ENCODE data around the gene PTPRO.
A peak's percentile ranks its signal among the peaks of the same experiment; 100 is the strongest.

The PTPRO gene

GRCh38 chr12:15574353-15574752 is 252.0 kb downstream of the PTPRO start:
- DNase-seq = no peak

DNA sequence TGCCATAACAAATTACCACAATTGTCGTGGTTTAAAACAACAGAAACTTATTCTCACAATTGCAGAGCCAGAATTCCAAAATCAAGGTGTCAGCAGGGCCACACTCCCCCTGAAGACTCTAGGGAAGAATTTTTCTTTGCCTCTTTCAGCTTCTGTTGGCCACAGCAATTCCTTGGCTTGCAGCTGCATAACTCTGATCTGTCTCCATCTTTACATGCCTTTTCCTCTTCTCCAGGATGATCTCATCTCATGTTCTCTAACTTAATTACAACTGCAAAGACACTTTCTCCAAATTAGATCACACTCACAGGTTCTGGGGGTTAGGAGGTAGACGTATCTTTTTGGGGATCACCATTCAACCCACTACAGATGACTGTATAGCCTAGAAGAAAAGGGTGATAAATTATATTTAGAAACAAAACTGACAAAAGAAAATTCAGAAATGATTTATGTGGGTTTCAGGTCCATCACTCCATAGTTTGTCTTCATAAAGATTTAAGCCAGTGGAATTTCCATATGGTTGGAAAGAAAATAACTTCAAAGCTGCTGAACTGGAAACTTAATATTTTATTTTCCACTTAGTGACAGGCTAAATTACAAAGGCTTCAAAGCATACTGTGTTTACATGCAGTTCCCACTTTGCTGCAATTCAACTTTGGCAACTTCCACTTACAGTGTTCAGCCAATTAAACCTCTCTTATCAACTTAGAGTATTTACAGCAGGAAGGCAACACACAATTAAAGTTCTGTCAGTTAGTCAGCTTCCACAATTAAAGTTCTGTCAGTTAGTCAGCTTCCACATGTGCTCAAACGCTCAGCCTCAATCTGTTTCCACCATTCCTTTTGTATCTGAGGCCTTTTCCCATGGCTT is 253.6 kb downstream of the PTPRO start:
- no peak for DNase-seq

DNA sequence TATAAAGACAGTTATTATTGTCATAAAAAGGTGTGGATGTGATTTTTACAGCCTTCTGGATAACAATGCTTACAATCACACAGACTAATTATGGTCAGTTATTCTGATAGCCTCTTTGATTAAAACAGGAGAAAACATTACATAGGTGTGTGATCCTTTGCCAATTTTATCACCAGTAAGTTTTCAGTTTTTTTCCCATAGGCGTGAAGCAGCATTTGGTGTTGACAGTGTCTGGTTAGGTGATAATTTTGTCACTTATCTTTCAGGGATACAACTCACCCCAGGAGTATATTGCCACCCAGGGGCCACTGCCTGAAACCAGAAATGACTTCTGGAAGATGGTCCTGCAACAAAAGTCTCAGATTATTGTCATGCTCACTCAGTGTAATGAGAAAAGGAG is 258.1 kb downstream of the PTPRO start:
- DNase-seq = no peak

- DNase-seq = no peak
Measured at GRCh38 chr12:15581006-15581405, 258.7 kb downstream of the PTPRO start.

- no peak for DNase-seq
Measured at GRCh38 chr12:15583804-15584203, 261.5 kb downstream of the PTPRO start.

GRCh38 chr12:15584366-15585041 is 262.2 kb downstream of the PTPRO start:
- DNase-seq = peak; percentile 35

DNA sequence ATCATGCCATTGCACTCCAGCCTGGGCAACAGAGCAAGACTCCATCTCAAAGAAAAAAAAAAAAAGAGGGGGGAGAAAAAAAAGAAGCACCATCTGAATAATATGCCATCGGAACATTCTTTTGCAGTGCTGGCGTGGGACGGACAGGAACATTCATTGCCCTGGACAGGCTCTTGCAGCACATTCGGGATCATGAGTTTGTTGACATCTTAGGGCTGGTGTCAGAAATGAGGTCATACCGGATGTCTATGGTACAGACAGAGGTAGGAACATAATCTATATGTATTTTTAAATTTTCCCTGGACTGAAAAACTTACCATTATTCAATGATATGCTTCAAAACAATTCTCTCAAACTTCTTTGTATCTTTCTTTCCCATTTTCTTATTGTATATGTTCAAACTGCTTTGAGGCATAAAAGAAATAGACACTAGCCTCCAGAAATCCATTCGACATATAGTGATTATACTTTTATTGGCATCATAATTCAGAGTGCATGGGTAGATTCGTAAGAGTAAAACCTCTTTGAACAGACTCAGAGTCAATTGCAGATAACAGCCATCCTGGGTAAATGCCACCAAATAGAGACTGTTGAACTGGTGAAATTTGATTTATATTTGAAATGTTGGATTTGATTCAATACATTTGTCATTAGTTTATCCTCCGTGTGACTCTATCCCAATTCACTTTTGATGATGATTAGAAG is 267.2 kb downstream of the PTPRO start:
- no peak for DNase-seq

GRCh38 chr12:15590180-15590826 is 268.0 kb downstream of the PTPRO start:
- peak; percentile 44 for DNase-seq

- no peak for DNase-seq
Measured at GRCh38 chr12:15591811-15592210, 269.5 kb downstream of the PTPRO start.

- no peak for DNase-seq
Measured at GRCh38 chr12:15592934-15593333, 270.6 kb downstream of the PTPRO start.

DNA sequence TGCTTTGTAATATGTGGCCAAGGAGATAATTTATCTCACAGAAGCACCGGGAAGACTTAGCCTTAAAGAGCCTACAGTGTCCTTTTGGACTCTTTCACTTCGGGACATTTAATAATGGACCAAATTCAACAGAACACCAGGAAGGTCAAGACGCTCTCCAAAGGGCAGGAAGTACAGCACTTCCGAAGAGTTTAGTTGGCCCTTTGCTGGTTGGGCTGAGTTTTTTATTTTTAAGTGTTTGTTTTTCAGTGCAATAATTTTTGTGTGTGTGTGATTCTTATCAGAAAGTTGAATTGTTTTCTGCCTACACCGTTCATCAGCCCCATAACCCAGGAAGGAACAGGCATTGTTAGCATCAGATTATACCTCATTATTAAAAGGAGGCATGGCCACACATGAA is 273.9 kb downstream of the PTPRO start:
- DNase-seq = no peak

DNA sequence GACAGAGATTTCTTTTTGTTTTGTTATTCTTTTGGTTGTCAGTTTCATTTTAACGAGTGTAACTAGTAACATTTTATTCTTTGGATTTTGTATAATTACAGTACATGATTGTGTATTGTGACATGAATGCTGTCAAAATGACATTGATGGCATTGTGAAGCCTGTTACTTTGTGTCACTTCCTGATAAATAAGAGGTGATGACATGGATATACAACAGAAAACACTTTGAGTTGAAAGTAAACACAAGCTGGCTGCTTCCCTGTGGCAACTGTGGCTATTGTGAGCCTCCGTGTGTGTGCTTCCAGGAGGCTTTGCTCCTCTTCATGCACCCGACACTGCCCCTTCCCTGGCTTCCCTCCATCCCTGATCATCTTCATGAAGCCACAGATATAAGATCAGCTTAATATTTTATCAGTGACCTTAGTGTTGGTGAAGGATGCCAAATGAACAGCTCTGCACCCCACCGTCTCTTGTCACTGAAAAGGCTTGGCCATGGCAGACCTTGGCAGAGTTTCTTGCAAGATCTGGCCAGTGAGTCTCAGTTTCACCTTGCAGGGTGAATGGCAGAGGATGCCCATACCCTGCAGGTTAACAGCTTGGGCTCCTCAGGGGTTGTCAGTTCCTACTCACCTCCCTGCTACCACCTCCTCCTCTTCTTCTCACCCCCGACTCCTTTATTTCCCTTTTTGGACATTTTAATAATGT is 275.0 kb downstream of the PTPRO start:
- DNase-seq = no peak

DNA sequence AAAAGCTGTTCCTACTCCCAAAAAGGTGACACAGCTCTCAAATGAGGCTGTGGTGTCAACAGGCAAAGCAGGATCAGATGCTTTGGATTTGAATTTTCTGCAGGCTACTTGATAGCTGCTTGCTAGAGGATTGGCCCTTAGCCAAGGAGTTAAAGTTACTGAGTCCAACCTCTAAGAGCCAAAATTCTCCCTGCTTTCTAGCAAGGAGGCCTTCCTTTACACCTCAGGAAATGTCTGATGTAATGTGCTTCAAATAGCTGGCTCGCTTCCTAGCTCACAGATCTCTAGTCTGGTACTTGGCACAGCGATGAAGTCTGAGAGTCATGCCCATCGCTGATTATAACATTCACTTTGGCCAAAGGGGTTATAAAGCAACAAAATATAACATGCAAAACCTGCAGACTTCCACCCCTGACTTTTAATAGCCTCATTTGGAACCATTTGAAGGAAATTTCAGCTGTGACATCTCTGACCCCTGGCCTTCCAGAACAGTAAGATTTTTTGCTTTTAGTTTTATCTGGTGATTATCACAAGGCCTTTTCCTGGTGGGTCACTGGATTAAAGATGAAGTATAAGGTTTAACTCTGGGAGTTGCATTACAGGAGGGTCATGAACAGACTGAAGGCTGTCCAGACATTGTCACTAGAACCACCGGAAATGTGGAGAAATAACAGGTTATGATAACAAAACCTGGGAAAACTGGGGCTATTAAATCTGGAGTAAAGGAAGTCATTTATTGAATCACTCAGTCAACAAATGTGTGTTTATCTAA is 277.1 kb downstream of the PTPRO start:
- peak; percentile 78 for DNase-seq

DNA sequence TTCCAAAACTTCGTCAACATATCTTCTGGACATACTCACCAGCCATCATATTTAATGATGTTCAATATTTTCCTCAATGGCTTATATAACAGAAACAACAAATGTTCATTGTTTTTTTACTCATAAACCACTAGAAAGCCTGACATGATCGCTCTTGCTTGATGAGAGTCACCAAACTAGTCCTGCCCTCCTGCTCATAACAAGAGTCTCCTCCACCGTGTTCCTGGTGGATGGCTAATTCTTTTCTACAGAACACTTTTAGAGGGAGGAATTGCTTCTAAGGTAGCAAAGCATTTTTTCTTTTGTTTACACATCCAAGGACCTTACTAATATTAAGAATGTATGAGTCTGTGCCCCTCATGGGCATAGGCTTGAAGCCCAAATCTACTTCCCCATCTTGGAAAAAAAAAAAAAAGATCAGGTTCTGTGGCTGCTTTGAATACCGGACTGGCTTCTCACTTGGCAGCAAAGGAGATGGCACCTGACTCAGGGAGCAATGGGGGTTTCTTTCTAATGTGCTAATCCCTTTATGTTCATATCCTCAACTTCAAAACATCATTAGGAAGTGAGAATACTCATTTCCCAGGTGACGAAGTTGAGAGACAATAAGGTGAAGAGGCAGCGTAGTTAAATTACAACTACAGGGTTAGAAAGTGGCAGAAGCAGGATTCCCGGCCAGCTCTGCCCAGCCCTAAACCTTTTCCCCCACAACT is 278.1 kb downstream of the PTPRO start:
- DNase-seq = no peak

DNA sequence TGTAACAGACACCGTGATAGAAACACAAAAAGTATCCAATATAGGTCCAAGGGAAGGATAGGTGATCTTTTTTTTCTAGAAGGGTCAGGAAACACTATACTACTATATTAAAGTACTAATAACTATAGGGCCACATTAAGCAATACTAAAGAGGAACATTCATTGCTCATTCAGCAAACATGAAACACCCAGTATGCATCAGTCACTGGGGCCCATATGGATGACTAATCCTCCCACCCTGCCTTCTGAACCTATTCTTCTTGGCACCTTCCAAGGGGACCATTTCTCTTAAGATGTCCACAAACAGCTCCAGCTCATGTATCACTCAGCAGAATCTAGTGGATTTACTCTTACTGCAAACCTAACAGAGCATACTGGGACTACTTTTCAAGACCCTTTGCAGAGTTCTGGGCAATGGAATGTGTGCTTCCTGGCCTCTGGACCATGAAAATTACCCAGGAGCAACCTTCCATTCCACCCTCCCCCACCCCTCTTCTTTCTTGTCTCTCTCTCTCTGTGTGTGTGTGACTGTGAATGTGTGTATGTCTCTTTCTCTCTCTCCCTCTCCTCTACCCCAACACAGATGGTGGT is 279.0 kb downstream of the PTPRO start:
- DNase-seq = no peak

DNA sequence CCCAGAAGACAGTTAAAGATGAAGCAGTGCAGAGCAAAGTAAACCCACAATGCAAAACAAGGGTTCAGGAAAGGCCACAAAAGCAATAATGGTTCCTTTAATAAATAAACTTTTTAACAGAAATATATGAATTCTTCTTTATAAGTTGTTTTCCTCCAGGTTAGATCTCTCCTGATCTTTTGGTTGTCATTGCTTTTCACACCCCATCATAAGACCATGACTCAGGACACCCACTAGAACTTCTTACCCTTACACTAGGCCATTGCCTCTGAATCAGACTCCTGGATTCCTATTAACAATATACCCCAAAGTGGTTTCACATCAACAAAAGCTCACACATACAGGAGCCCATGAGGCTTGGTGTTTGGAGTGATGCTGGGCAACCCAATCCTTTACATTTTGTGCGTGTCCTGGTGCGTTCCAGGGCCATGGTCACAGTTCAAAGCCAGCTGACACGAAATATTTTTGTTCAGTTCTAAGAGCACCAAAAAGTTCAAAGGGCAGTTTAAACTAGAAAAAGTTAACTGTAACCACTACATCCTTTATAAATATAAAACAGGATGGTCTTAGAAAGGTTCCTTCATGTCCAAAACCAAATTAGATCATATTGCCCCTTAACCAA is 279.9 kb downstream of the PTPRO start:
- no peak for DNase-seq

DNA sequence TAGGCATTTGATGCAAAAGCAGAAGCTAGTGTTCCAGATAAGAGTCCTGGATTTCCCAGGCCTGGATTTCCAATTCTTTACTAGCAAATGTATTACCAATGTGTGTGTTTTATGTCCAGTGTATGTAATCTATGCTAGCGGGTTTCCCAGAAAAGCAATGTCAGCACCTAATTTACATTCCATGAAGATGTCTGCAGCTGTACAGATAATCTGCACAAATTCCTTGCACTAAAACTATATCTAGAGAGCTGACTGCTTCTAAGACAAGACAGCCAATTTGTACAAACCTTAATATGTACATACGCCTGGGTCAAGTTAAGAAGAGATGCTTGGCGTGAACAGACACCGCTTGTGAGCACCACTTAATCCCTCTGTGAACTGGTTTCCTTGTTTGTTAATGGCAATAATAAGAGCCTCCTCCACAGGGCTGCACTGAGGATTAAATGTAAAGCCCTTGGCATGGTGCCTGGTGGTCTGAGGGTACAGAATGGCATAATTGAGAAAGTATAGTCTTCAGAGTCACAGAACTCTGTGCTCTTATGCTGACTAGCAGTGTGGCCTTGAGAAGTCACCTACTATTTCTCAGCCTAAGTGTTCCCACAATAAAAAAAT is 281.3 kb downstream of the PTPRO start:
- no peak for DNase-seq

GRCh38 chr12:15605881-15606590 is 283.7 kb downstream of the PTPRO start:
- DNase-seq = no peak

DNA sequence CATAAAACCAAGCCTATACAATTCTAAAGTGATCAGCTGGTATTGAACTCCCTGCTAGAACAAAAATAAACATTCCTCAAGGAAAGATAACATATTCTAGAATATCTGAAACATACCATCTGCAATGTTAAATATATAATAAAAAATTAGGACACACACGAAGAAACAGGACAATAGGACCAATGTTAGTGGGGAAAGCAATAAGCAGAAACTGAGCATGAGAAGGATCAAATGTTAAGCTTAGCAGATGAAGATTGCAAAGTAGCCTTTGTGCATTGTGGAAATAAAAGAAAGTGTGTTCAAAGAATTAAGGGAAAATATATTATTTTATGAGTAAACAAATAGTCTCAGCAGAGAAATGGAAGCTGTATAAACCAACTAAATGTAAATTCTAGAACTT is 286.1 kb downstream of the PTPRO start:
- DNase-seq = no peak

All from NCI-H446 treated with DMSO at 0.1 percent for 48 hours (cell line).